WI38 (cell line): ENCODE measurements around the gene UBE2E2.

Experiments
- H3K4me3 ChIP-seq: 2 replicates; pipeline ENCODE4 v1.5.1; 2011; ENCODE audit warnings: low read depth, mild to moderate bottlenecking, control low read depth, low read length
- CTCF ChIP-seq: IDR thresholded peaks from 2 replicates; pipeline ENCODE4 v1.5.1; 2012; ENCODE audit warnings: low read depth, mild to moderate bottlenecking, control low read depth, low read length

Gene UBE2E2

GRCh38 chr3:23488618-23489017, 285.5 kb downstream of the UBE2E2 start:
- no peak overlapping the region for H3K4me3 ChIP-seq
- TF ChIP-seq CTCF: no peak

GRCh38 chr3:23489300-23490158, 286.4 kb downstream of the UBE2E2 start:
- no peak for TF ChIP-seq CTCF
- H3K4me3 ChIP-seq: no peak overlapping the region

GRCh38 chr3:23490459-23490858, 287.3 kb downstream of the UBE2E2 start:
- H3K4me3 ChIP-seq: no peak overlapping the region
- no peak for TF ChIP-seq CTCF

GRCh38 chr3:23492057-23492456, 288.9 kb downstream of the UBE2E2 start:
- H3K4me3 ChIP-seq: no peak overlapping the region
- no peak for TF ChIP-seq CTCF

GRCh38 chr3:23493889-23494288, 290.8 kb downstream of the UBE2E2 start:
- no peak for TF ChIP-seq CTCF
- H3K4me3 ChIP-seq: no peak overlapping the region

- H3K4me3 ChIP-seq: no peak overlapping the region
- TF ChIP-seq CTCF: no peak
Observed at GRCh38 chr3:23494967-23495366, 291.8 kb downstream of the UBE2E2 start.

- no peak for TF ChIP-seq CTCF
- no peak overlapping the region for H3K4me3 ChIP-seq
Observed at GRCh38 chr3:23495507-23495906, 292.4 kb downstream of the UBE2E2 start.
